T-cell (primary cell): ENCODE measurements around the gene FAM117B. TPM values are rescaled to one million over a fixed set of nuclear protein-coding genes. Genes with fewer than 3 reads are reported as not detected.

ENCODE experiments used
- ATAC-seq, 4 experiments: fragments of 200-7000 bp in 3 of 4; fragments of 150-1000 bp in 1 of 4; cut with Tn5 transposase; replicated peaks in 1 of 4; 1 replicate in 3 of 4; 2 replicates in 1 of 4; pipeline ENCODE4 v1.10.0; 2021; ENCODE audit warnings: moderate library complexity in 3 of 4, mild to moderate bottlenecking in 2 of 4, moderate number of reproducible peaks in 1 of 4
- CTCF ChIA-PET, 2 donors: fragments of 300-600 bp; sonication (Branson Sonifier 250); formaldehyde crosslinking; loops; one replicate each; lab custom pipeline; 2022; ENCODE audit warnings: antibody characterized with exemption in 2 of 2; lab: Charles Lee
- POLR2A ChIA-PET, 2 donors: fragments of 300-600 bp; sonication (Branson Sonifier 250); formaldehyde crosslinking; loops; one replicate each; lab custom pipeline; 2022; ENCODE audit warnings: antibody characterized with exemption in 2 of 2; lab: Charles Lee
- DNase-seq, 35 experiments: peaks; one replicate each; pipeline versions ENCODE4 v3.0.0 to v3.0.0-alpha.2; 2013 to 2023
- H3K27ac ChIP-seq: one replicate; pipeline ENCODE4 v1.5.1; 2013; ENCODE audit warnings: low read length
- H3K27me3 ChIP-seq, 2 experiments: replicated peaks in 1 of 2; 1 replicate in 1 of 2; 2 replicates in 1 of 2; pipeline versions ENCODE4 v1.6.1 to v1.7.0; 2013; ENCODE audit warnings: low read length in 1 of 2, mixed read lengths in 1 of 2; ENCODE audit not compliant: control insufficient read depth in 2 of 2, insufficient read depth in 2 of 2; ENCODE audit errors: extremely low read depth in 1 of 2
- H3K36me3 ChIP-seq, 2 donors: 1 replicate in 1 of 2; 2 replicates in 1 of 2; pipeline versions ENCODE4 v1.6.1 to v1.7.0; 2013; ENCODE audit warnings: low read length in 1 of 2; ENCODE audit not compliant: control insufficient read depth in 2 of 2, insufficient read depth in 1 of 2; ENCODE audit errors: extremely low read depth in 1 of 2
- H3K4me1 ChIP-seq, 2 experiments: 1 replicate in 1 of 2; 2 replicates in 1 of 2; pipeline versions ENCODE4 v1.6.1 to v1.7.0; 2013; ENCODE audit warnings: low read length in 2 of 2, mixed read lengths in 1 of 2; ENCODE audit not compliant: insufficient read depth in 2 of 2, control insufficient read depth in 1 of 2; ENCODE audit errors: extremely low read depth in 1 of 2
- H3K4me3 ChIP-seq, 2 donors: 1 replicate in 1 of 2; 2 replicates in 1 of 2; pipeline versions ENCODE4 v1.5.1 to v1.7.0; 2013; ENCODE audit warnings: mild to moderate bottlenecking in 2 of 2, low read length in 1 of 2, moderate library complexity in 1 of 2; ENCODE audit not compliant: control insufficient read depth in 1 of 2; ENCODE audit errors: extremely low read depth in 1 of 2
- H3K9me3 ChIP-seq: 2 replicates; pipeline ENCODE4 v1.7.0; 2013
- H3K27ac Mint-ChIP-seq, 2 donors: one replicate each; pipeline ENCODE4 v1.8.0; 2020 to 2021; ENCODE audit warnings: mild to moderate bottlenecking in 2 of 2, mixed read lengths in 2 of 2
- H3K27me3 Mint-ChIP-seq, 2 donors: one replicate each; pipeline ENCODE4 v1.8.0; 2021 to 2022; ENCODE audit warnings: mixed read lengths in 2 of 2
- H3K36me3 Mint-ChIP-seq: one replicate; pipeline ENCODE4 v1.8.0; 2021; ENCODE audit warnings: mixed read lengths
- H3K4me1 Mint-ChIP-seq, 3 donors: one replicate each; pipeline ENCODE4 v1.8.0; 2020 to 2022; ENCODE audit warnings: mixed read lengths in 3 of 3, mild to moderate bottlenecking in 1 of 3
- H3K4me3 Mint-ChIP-seq, 3 donors: one replicate each; pipeline ENCODE4 v1.8.0; 2020 to 2022; ENCODE audit warnings: mild to moderate bottlenecking in 3 of 3, mixed read lengths in 3 of 3, moderate library complexity in 3 of 3
- H3K9me3 Mint-ChIP-seq, 3 donors: one replicate each; pipeline ENCODE4 v1.8.0; 2020 to 2022; ENCODE audit warnings: mixed read lengths in 3 of 3
- WGBS: methylation state at CpG from one replicate; pipeline ENCODE4 v1.1.5; 2013; ENCODE audit warnings: missing lambda C conversion rate; ENCODE audit not compliant: insufficient coverage; 5-methylcytosine and 5-hydroxymethylcytosine counted together
- total RNA-seq, 35 experiments: library from RNA in 6 of 35; stranded (reverse) in 6 of 35; fragments of 120-200 nt in 1 of 35; gene quantifications; one replicate each; pipeline versions ENCODE4 v1.2.1 to v1.2.4 and lab custom pipeline; 2013 to 2026

FAM117B gene
- total RNA-seq, 5 donors from 2014 or later (not counting 1 experiment from before 2014, with no cell fraction given): 23.6 to 44.0 (median 28.4) TPM

- Histone ChIP-seq H3K9me3 (no peaks in the 10 kb centered on the region), H3K27me3 (no peaks in the 10 kb centered on the region), H3K36me3 (peaks cover 0 to 34% of the 10 kb centered on the region in 2 donors), H3K27ac (no peak overlapping the region), H3K4me3 (no peak overlapping the region), H3K4me1 (peaks cover 27 to 49% of the 10 kb centered on the region in 2 experiments)
- peaks cover 36 to 73% (median 60%) of the 10 kb centered on the region in 3 donors for H3K4me1 Mint-ChIP-seq
- ChIA-PET CTCF (no interaction called here), POLR2A (interaction anchor here (0.6 kb wide), 2 partner anchors 9 to 473 kb away, joined by 3 to 5 read pairs; no protein-coding TSS in a partner anchor)
- peak overlapping the region in 1 of 3 donors; percentile 19 for H3K4me3 Mint-ChIP-seq
- WGBS: no CpG with 5 or more reads among the region's 2 CpGs
- peak in 1 of 4 experiments; percentile 26 for ATAC-seq
- H3K9me3 Mint-ChIP-seq: no peaks in the 10 kb centered on the region
- H3K27ac Mint-ChIP-seq: peak overlapping the region; percentile 85 to 90
- DNase-seq: no peak
- H3K27me3 Mint-ChIP-seq: no peaks in the 10 kb centered on the region
- H3K36me3 Mint-ChIP-seq: peaks cover 67% of the 10 kb centered on the region
These were observed 126.1 kb downstream of the FAM117B start for GRCh38 chr2:202760848-202761247.

GRCh38 chr2:202762556-202762955, 127.8 kb downstream of the FAM117B start:
- peak in 11 of 35 experiments; percentile 5 to 52 (median 20) for DNase-seq
- peaks cover 0 to 30% of the 10 kb centered on the region in 2 donors for H3K36me3 ChIP-seq

GRCh38 chr2:202763916-202764315, 129.1 kb downstream of the FAM117B start:
- no peaks in the 10 kb centered on the region for H3K27me3 Mint-ChIP-seq
- peak overlapping the region; percentile 24 for H3K27ac ChIP-seq
- H3K27me3 ChIP-seq: no peaks in the 10 kb centered on the region
- ChIA-PET CTCF (no interaction called here), POLR2A (no interaction called here)
- H3K36me3 ChIP-seq: peaks cover 0 to 16% of the 10 kb centered on the region in 2 donors
- DNase-seq (no peak), ATAC-seq (no peak)
- no peaks in the 10 kb centered on the region for H3K9me3 Mint-ChIP-seq
- peaks cover 53% of the 10 kb centered on the region for H3K36me3 Mint-ChIP-seq
- H3K4me1 ChIP-seq: peaks cover 27 to 47% of the 10 kb centered on the region in 2 experiments
- H3K9me3 ChIP-seq: no peaks in the 10 kb centered on the region
- WGBS: no CpG with 5 or more reads among the region's 1 CpG
- H3K4me1 Mint-ChIP-seq: peaks cover 38 to 71% (median 63%) of the 10 kb centered on the region in 3 donors
- peak overlapping the region; percentile 79 to 90 for H3K27ac Mint-ChIP-seq
- no peak overlapping the region for H3K4me3 ChIP-seq
- H3K4me3 Mint-ChIP-seq: peak overlapping the region in 1 of 3 donors; percentile 51

More at GRCh38 chr2:202762556-202762955, 127.8 kb downstream of the FAM117B start:
- H3K27ac ChIP-seq: peak overlapping the region; percentile 17
- no peaks in the 10 kb centered on the region for H3K9me3 Mint-ChIP-seq
- peak; percentile 62 to 95 (median 86) for ATAC-seq
- peak overlapping the region in 1 of 2 donors; percentile 27 for H3K4me3 ChIP-seq
- H3K36me3 Mint-ChIP-seq: peaks cover 59% of the 10 kb centered on the region
- peak overlapping the region; percentile 3 to 53 (median 51) for H3K4me3 Mint-ChIP-seq
- WGBS: no CpG with 5 or more reads among the region's 4 CpGs
- H3K9me3 ChIP-seq: no peaks in the 10 kb centered on the region
- no peaks in the 10 kb centered on the region for H3K27me3 ChIP-seq
- ChIA-PET POLR2A (interaction anchor here in 1 of 2 donors (0.5 kb wide), 1 partner anchor 51 kb away, joined by 4 read pairs; no protein-coding TSS in a partner anchor), CTCF (no interaction called here)
- H3K27ac Mint-ChIP-seq: peak overlapping the region; percentile 79 to 90
- H3K4me1 ChIP-seq: peaks cover 27 to 50% of the 10 kb centered on the region in 2 experiments
- peaks cover 36 to 69% (median 57%) of the 10 kb centered on the region in 3 donors for H3K4me1 Mint-ChIP-seq
- no peaks in the 10 kb centered on the region for H3K27me3 Mint-ChIP-seq

GRCh38 chr2:202764991-202765390, 130.2 kb downstream of the FAM117B start:
- Mint-ChIP-seq H3K27ac (peak overlapping the region; percentile 44 to 90), H3K4me1 (peaks cover 40 to 71% (median 62%) of the 10 kb centered on the region in 3 donors), H3K9me3 (no peaks in the 10 kb centered on the region), H3K36me3 (peaks cover 57% of the 10 kb centered on the region), H3K27me3 (no peaks in the 10 kb centered on the region), H3K4me3 (no peak overlapping the region)
- ChIA-PET POLR2A (interaction anchor here (0.6 to 0.7 kb wide), 5 partner anchors 9 to 1177 kb away, joined by 3 to 4 read pairs (median 3); no protein-coding TSS in a partner anchor), CTCF (interaction anchor here (0.5 to 1.3 kb wide), 7 partner anchors 13 to 195 kb away, joined by 3 to 6 read pairs (median 3); no protein-coding TSS in a partner anchor)
- ATAC-seq (no peak), DNase-seq (no peak)
- Histone ChIP-seq H3K9me3 (no peaks in the 10 kb centered on the region), H3K27me3 (no peaks in the 10 kb centered on the region), H3K4me3 (no peak overlapping the region), H3K36me3 (peaks cover 0 to 16% of the 10 kb centered on the region in 2 donors), H3K4me1 (peaks cover 27 to 40% of the 10 kb centered on the region in 2 experiments), H3K27ac (no peak overlapping the region)
- WGBS: no CpG with 5 or more reads among the region's 3 CpGs

GRCh38 chr2:202765436-202765835, 130.7 kb downstream of the FAM117B start:
- 85% methylated on average over 2 of the region's 5 CpGs for WGBS
- DNase-seq (no peak), ATAC-seq (no peak)
- H3K27ac ChIP-seq: no peak overlapping the region
- Mint-ChIP-seq H3K4me1 (peaks cover 39 to 68% (median 60%) of the 10 kb centered on the region in 3 donors), H3K9me3 (no peaks in the 10 kb centered on the region), H3K4me3 (no peak overlapping the region), H3K36me3 (peaks cover 55% of the 10 kb centered on the region), H3K27ac (peak overlapping the region in 1 of 2 donors; percentile 83), H3K27me3 (no peaks in the 10 kb centered on the region)
- peaks cover 0 to 18% of the 10 kb centered on the region in 2 donors for H3K36me3 ChIP-seq
- peaks cover 22 to 36% of the 10 kb centered on the region in 2 experiments for H3K4me1 ChIP-seq
- no peaks in the 10 kb centered on the region for H3K27me3 ChIP-seq
- H3K4me3 ChIP-seq: no peak overlapping the region
- CTCF ChIA-PET: interaction anchor here (0.5 to 1.3 kb wide), 6 partner anchors 13 to 195 kb away, joined by 3 to 6 read pairs (median 3); no protein-coding TSS in a partner anchor
- H3K9me3 ChIP-seq: no peaks in the 10 kb centered on the region
- POLR2A ChIA-PET: interaction anchor here in 1 of 2 donors (0.6 kb wide), 3 partner anchors 17 to 1177 kb away, joined by 3 to 4 read pairs (median 3); no protein-coding TSS in a partner anchor

- Mint-ChIP-seq H3K4me1 (peaks cover 20 to 45% (median 33%) of the 10 kb centered on the region in 3 donors), H3K27ac (peak overlapping the region in 1 of 2 donors; percentile 75)
These were observed 133.5 kb downstream of the FAM117B start for GRCh38 chr2:202768273-202768672.

More at GRCh38 chr2:202768273-202768672, 133.5 kb downstream of the FAM117B start:
- Mint-ChIP-seq H3K9me3 (no peaks in the 10 kb centered on the region), H3K36me3 (peaks cover 53% of the 10 kb centered on the region), H3K27me3 (no peaks in the 10 kb centered on the region), H3K4me3 (no peak overlapping the region)
- H3K27me3 ChIP-seq: no peaks in the 10 kb centered on the region
- ATAC-seq: no peak
- H3K4me3 ChIP-seq: no peak overlapping the region
- H3K9me3 ChIP-seq: no peaks in the 10 kb centered on the region
- H3K27ac ChIP-seq: no peak overlapping the region
- CTCF ChIA-PET: no interaction called here
- no peak for DNase-seq
- POLR2A ChIA-PET: interaction anchor here in 1 of 2 donors (0.6 to 0.7 kb wide), 3 partner anchors 23 to 493 kb away, joined by 3 to 4 read pairs (median 3); no protein-coding TSS in a partner anchor
- peaks cover 13 to 17% of the 10 kb centered on the region in 2 experiments for H3K4me1 ChIP-seq
- peaks cover 0 to 28% of the 10 kb centered on the region in 2 donors for H3K36me3 ChIP-seq
